HG02798 (cell line): ENCODE results near the gene KRTAP4-8.
"Not testable (repeated sequence)": the region's sequence is repeated elsewhere in the genome, so short reads cannot be mapped to it uniquely, and the experiment has no call there.

Experiments used
- ATAC-seq: cut with Tn5 transposase; IDR thresholded peaks from one replicate; pipeline ENCODE4 v1.9.1; 2021; ENCODE audit warnings: mild to moderate bottlenecking; ENCODE audit not compliant: unreplicated experiment, poor library complexity

Gene KRTAP4-8

GRCh38 chr17:41067281-41067680 lies 30.7 kb downstream of the KRTAP4-8 start:
- ATAC-seq, result no peak

- no peak for ATAC-seq
Observed at GRCh38 chr17:41065829-41066624, 31.9 kb downstream of the KRTAP4-8 start, which contains the start of gene KRTAP2-4. Gene KRTAP2-4, minus strand, starts transcription at chr17:41065879. Its CDS starts 34 bp downstream, at chr17:41065845.

- not testable (repeated sequence) for ATAC-seq
Observed at GRCh38 chr17:41065016-41065689, 32.8 kb downstream of the KRTAP4-8 start.

- no peak for ATAC-seq
Observed at GRCh38 chr17:41064301-41064700, 33.6 kb downstream of the KRTAP4-8 start.

GRCh38 chr17:41063449-41063848 lies 34.5 kb downstream of the KRTAP4-8 start:
- ATAC-seq, result no peak

- ATAC-seq, result no peak
Observed at GRCh38 chr17:41061964-41062363, 36.0 kb downstream of the KRTAP4-8 start.

- ATAC-seq, result no peak
Observed at GRCh38 chr17:41060052-41060604, 37.8 kb downstream of the KRTAP4-8 start, which contains the start of gene KRTAP2-3. Gene KRTAP2-3, minus strand, starts transcription at chr17:41060114. Its CDS starts 64 bp downstream, at chr17:41060050.

GRCh38 chr17:41059276-41060051 lies 38.5 kb downstream of the KRTAP4-8 start:
- ATAC-seq, result not testable (repeated sequence)

- ATAC-seq, result no peak
Observed at GRCh38 chr17:41058741-41059140, 39.2 kb downstream of the KRTAP4-8 start.

- ATAC-seq, result no peak
Observed at GRCh38 chr17:41057547-41057946, 40.4 kb downstream of the KRTAP4-8 start.

- not testable (repeated sequence) for ATAC-seq
Observed at GRCh38 chr17:41055130-41055529, 42.8 kb downstream of the KRTAP4-8 start, which contains the start of gene KRTAP2-2. Gene KRTAP2-2, minus strand, starts transcription at chr17:41055230. Its CDS starts 19 bp downstream, at chr17:41055211.

- not testable (repeated sequence) for ATAC-seq
Observed at GRCh38 chr17:41054556-41054955, 43.4 kb downstream of the KRTAP4-8 start.

- ATAC-seq, result no peak
Observed at GRCh38 chr17:41054025-41054424, 43.9 kb downstream of the KRTAP4-8 start.

- ATAC-seq, result no peak
Observed at GRCh38 chr17:41052566-41052965, 45.4 kb downstream of the KRTAP4-8 start.

GRCh38 chr17:41049110-41049509 lies 48.8 kb downstream of the KRTAP4-8 start:
- ATAC-seq, result no peak

- ATAC-seq, result no peak
Observed at GRCh38 chr17:41048441-41048840, 49.5 kb downstream of the KRTAP4-8 start.
